Gastrocnemius medialis (tissue), 4 donors: ENCODE data around the gene FOXK1. TPM values are rescaled to one million over a fixed set of nuclear protein-coding genes. Genes with fewer than 3 reads are reported as not detected.

Source experiments
- ATAC-seq, 2 donors: fragments of 150-250 bp; one replicate each; pipeline ENCODE4 v1.9.1; 2016
- DNase-seq, 2 donors: peaks; one replicate each; pipeline ENCODE4 v3.0.0-alpha.2; 2019
- H3K27ac ChIP-seq, 4 donors: fragments of 200-600 bp; sonication (generic); 1 replicate in 1 of 4; 2 replicates in 3 of 4; pipeline ENCODE4 v1.5.1; 2016 to 2018; ENCODE audit warnings: mild to moderate bottlenecking in 2 of 4, moderate library complexity in 1 of 4
- H3K27me3 ChIP-seq, 3 donors: fragments of 200-600 bp; sonication (generic) in 2 of 3; 1 replicate in 1 of 3; 2 replicates in 2 of 3; pipeline versions ENCODE4 v1.5.1 to v1.6.0; 2016 to 2019; ENCODE audit warnings: mild to moderate bottlenecking in 1 of 3, moderate library complexity in 1 of 3
- H3K36me3 ChIP-seq, 2 donors: fragments of 200-600 bp; sonication (generic) in 1 of 2; one replicate each; pipeline ENCODE4 v1.5.1; 2017 to 2018
- H3K4me1 ChIP-seq, 2 donors: fragments of 200-600 bp; sonication (generic) in 1 of 2; one replicate each; pipeline ENCODE4 v1.5.1; 2016 to 2017; ENCODE audit warnings: mild to moderate bottlenecking in 2 of 2
- H3K4me3 ChIP-seq, 4 donors: fragments of 200-600 bp; sonication (generic) in 3 of 4; 1 replicate in 1 of 4; 2 replicates in 3 of 4; pipeline ENCODE4 v1.5.1; 2016 to 2019; ENCODE audit warnings: mild to moderate bottlenecking in 2 of 4
- H3K9me3 ChIP-seq, 3 donors: fragments of 200-600 bp; sonication (generic) in 2 of 3; 1 replicate in 1 of 3; 2 replicates in 2 of 3; pipeline ENCODE4 v1.5.1; 2016 to 2019
- POLR2A ChIP-seq, 2 donors: fragments of 450-650 bp; IDR thresholded peaks; one replicate each; pipeline ENCODE4 v1.6.1; 2017; ENCODE audit warnings: antibody characterized with exemption in 2 of 2, mild to moderate bottlenecking in 2 of 2, moderate library complexity in 2 of 2
- in situ Hi-C, 4 donors: fragments of 200-750 bp; cut with MboI; loops; one replicate each; pipeline versions ENCODE4 v1.15.0 to v1.8.0; 2017; ENCODE audit warnings: low sequenced_read_pairs in 4 of 4
- intact Hi-C: fragments of 100-400 bp; cut with DNase I; formaldehyde crosslinking; loops from one replicate; pipeline ENCODE4 v1.15.1; 2023; ENCODE audit warnings: low total_unique reads
- total RNA-seq, 4 donors: library from RNA; depleted of rRNA; stranded (reverse); fragments of >200 nt; gene quantifications; one replicate each; pipeline versions ENCODE4 v1.1.0 to v1.2.3, GENCODE V29; 2016
- TF ChIP-seq, protein P1 (sequence below), 5 experiments: fragments of 450-650 bp in 3 of 5; fragments of 200-600 bp in 2 of 5; sonication (generic) in 2 of 5; IDR thresholded peaks in 4 of 5; conservative IDR thresholded peaks in 1 of 5; 1 replicate in 4 of 5; 2 replicates in 1 of 5; pipeline ENCODE4 v1.5.1; 2016 to 2019; ENCODE audit warnings: antibody characterized with exemption in 5 of 5, mild to moderate bottlenecking in 3 of 5, moderate library complexity in 3 of 5

Gene FOXK1
- total RNA-seq, 4 donors from 2014 or later, result 9.8 to 43.6 (median 18.8) TPM

- Histone ChIP-seq H3K9me3 (no peaks in the 10 kb centered on the region), H3K4me3 (no peak overlapping the region), H3K4me1 (no peaks in the 10 kb centered on the region), H3K27me3 (no peaks in the 10 kb centered on the region), H3K27ac (peak overlapping the region in 3 of 4 donors; percentile 49 to 63 (median 60)), H3K36me3 (no peaks in the 10 kb centered on the region)
- intact Hi-C loops (no loop called here), in situ Hi-C loops (loop anchor here in 1 of 4 donors (10.0 kb wide), 1 partner anchor 277 kb away; no protein-coding TSS in a partner anchor)
- no peak for DNase-seq
- no peak for ATAC-seq
- no peak for TF ChIP-seq POLR2A (IDR thresholded peaks at IDR 0.05)
- TF ChIP-seq, protein P1, sequence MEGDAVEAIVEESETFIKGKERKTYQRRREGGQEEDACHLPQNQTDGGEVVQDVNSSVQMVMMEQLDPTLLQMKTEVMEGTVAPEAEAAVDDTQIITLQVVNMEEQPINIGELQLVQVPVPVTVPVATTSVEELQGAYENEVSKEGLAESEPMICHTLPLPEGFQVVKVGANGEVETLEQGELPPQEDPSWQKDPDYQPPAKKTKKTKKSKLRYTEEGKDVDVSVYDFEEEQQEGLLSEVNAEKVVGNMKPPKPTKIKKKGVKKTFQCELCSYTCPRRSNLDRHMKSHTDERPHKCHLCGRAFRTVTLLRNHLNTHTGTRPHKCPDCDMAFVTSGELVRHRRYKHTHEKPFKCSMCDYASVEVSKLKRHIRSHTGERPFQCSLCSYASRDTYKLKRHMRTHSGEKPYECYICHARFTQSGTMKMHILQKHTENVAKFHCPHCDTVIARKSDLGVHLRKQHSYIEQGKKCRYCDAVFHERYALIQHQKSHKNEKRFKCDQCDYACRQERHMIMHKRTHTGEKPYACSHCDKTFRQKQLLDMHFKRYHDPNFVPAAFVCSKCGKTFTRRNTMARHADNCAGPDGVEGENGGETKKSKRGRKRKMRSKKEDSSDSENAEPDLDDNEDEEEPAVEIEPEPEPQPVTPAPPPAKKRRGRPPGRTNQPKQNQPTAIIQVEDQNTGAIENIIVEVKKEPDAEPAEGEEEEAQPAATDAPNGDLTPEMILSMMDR (IDR thresholded peaks at IDR 0.05 in 4 of 5, conservative IDR thresholded peaks at IDR 0.05 in 1 of 5), result no peak
Observed at GRCh38 chr7:4807598-4808016, 125.5 kb downstream of the FOXK1 start.

DNA sequence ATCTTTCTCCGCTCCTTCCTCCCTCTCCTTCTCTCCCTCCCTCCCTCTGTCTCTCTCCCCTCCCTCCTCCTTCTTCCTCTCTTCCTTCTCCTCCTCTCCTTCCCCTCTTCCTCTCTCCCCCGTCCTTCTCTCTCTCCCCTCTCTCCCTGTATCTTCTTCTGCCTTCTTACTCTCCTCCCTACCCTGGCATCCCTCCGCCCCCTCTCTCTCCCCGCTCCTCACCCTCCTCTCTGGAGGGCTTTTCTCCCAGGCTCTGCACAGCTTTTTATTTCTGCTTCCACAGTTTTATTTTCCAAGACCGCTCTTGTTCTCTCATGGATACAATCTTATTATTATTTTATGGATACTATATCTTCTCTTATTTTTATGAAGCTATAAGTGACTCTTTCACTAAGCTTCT lies 125.9 kb downstream of the FOXK1 start:
- TF ChIP-seq POLR2A (IDR thresholded peaks at IDR 0.05), result no peak
- TF ChIP-seq, protein P1 (IDR thresholded peaks at IDR 0.05 in 4 of 5, conservative IDR thresholded peaks at IDR 0.05 in 1 of 5), result no peak
- intact Hi-C loops, result no loop called here
- Histone ChIP-seq H3K9me3 (no peaks in the 10 kb centered on the region), H3K4me1 (no peaks in the 10 kb centered on the region), H3K4me3 (no peak overlapping the region), H3K27me3 (no peaks in the 10 kb centered on the region), H3K27ac (peak overlapping the region; percentile 45 to 63 (median 54)), H3K36me3 (no peaks in the 10 kb centered on the region)
- DNase-seq (no peak), ATAC-seq (no peak)
- in situ Hi-C loops, result loop anchor here in 1 of 4 donors (10.0 kb wide), 1 partner anchor 277 kb away; no protein-coding TSS in a partner anchor

GRCh38 chr7:4808565-4808964 lies 126.5 kb downstream of the FOXK1 start:
- Histone ChIP-seq H3K9me3 (no peaks in the 10 kb centered on the region), H3K4me3 (no peak overlapping the region), H3K27ac (peak overlapping the region; percentile 45 to 64 (median 62)), H3K27me3 (no peaks in the 10 kb centered on the region), H3K36me3 (no peaks in the 10 kb centered on the region), H3K4me1 (no peaks in the 10 kb centered on the region)
- DNase-seq, result no peak
- intact Hi-C loops (no loop called here), in situ Hi-C loops (loop anchor here in 1 of 4 donors (10.0 kb wide), 1 partner anchor 276 kb away; no protein-coding TSS in a partner anchor)
- no peak for ATAC-seq
- no peak for TF ChIP-seq POLR2A (IDR thresholded peaks at IDR 0.05)
- TF ChIP-seq, protein P1 (IDR thresholded peaks at IDR 0.05 in 4 of 5, conservative IDR thresholded peaks at IDR 0.05 in 1 of 5), result no peak

GRCh38 chr7:4809091-4809591 lies 127.0 kb downstream of the FOXK1 start:
- Histone ChIP-seq H3K4me3 (peak overlapping the region in 1 of 4 donors; percentile 20), H3K4me1 (no peaks in the 10 kb centered on the region), H3K9me3 (no peaks in the 10 kb centered on the region), H3K36me3 (no peaks in the 10 kb centered on the region), H3K27ac (peak overlapping the region; percentile 45 to 67 (median 62)), H3K27me3 (no peaks in the 10 kb centered on the region)
- peak; percentile 33 for ATAC-seq
- DNase-seq, result no peak
- TF ChIP-seq, protein P1 (IDR thresholded peaks at IDR 0.05 in 4 of 5, conservative IDR thresholded peaks at IDR 0.05 in 1 of 5), result no peak
- no peak for TF ChIP-seq POLR2A (IDR thresholded peaks at IDR 0.05)
- in situ Hi-C loops, result loop anchor here in 1 of 4 donors (10.0 kb wide), 1 partner anchor 276 kb away; no protein-coding TSS in a partner anchor
- intact Hi-C loops, result no loop called here
